GM12878 (cell line): ENCODE data around the gene GTSE1. TPM values are rescaled to one million over a fixed set of nuclear protein-coding genes. Genes with fewer than 3 reads are reported as not detected.

Experiments
- ATAC-seq: fragments of 200-7000 bp; cut with Tn5 transposase; 3 replicates; pipeline ENCODE4 v1.9.1; 2020; ENCODE audit warnings: mild to moderate bottlenecking, moderate library complexity
- BruUV-seq: library from RNA; stranded (reverse); fragments of 400-500 nt; replicated peaks from 2 replicates; lab custom pipeline; 2021; lab: Mats Ljungman, UMichigan
- CTCF ChIA-PET: fragments of 300-600 bp; sonication (Branson Sonifier 250); formaldehyde crosslinking; extraction: SDS; loops from one replicate; lab custom pipeline; 2021; ENCODE audit warnings: inconsistent platforms; lab: Yijun Ruan, JAX
- POLR2A ChIA-PET: fragments of 350-600 bp; formaldehyde crosslinking; extraction: SDS; loops from one replicate; lab custom pipeline; 2021; ENCODE audit warnings: inconsistent platforms; lab: Charles Lee
- RAD21 ChIA-PET: fragments of 300-600 bp; sonication (Branson Sonifier 250); formaldehyde crosslinking; loops from one replicate; lab custom pipeline; 2023; ENCODE audit warnings: antibody characterized with exemption; ENCODE audit not compliant: unreplicated experiment; lab: Charles Lee
- SMC1A ChIA-PET: fragments of 300-600 bp; sonication (Branson Sonifier 250); formaldehyde crosslinking; loops from one replicate; lab custom pipeline; 2023; ENCODE audit not compliant: unreplicated experiment, uncharacterized antibody; lab: Charles Lee
- DNase-seq: peaks from one replicate; pipeline ENCODE4 v3.0.0-alpha.2; 2011; ENCODE audit warnings: low read depth, low spot score
- FAIRE-seq: peaks from 3 replicates; lab custom pipeline; 2011; peaks lifted over from hg19 to GRCh38; lab: Jason Lieb, UNC
- H2AFZ ChIP-seq: 2 replicates; pipeline ENCODE4 v1.6.0; 2011; ENCODE audit warnings: low read depth, low read length, control low read depth; ENCODE audit not compliant: control insufficient read depth
- H3K27ac ChIP-seq: 2 replicates; pipeline ENCODE4 v1.5.1; 2011; ENCODE audit warnings: control low read depth; ENCODE audit not compliant: control insufficient read depth, insufficient read depth
- H3K27me3 ChIP-seq, 2 experiments: replicated peaks in 1 of 2; 2 replicates each; pipeline versions ENCODE4 v1.6.0 to v1.6.1; 2011; ENCODE audit warnings: low read length in 1 of 2; ENCODE audit not compliant: control insufficient read depth in 2 of 2, insufficient read depth in 2 of 2
- H3K36me3 ChIP-seq, 2 experiments: 2 replicates each; pipeline ENCODE4 v1.5.1; 2011; ENCODE audit warnings: low read length in 1 of 2; ENCODE audit not compliant: control insufficient read depth in 2 of 2, insufficient read depth in 2 of 2
- H3K4me1 ChIP-seq: 2 replicates; pipeline ENCODE4 v1.6.1; 2011; ENCODE audit warnings: mild to moderate bottlenecking, low read length, moderate library complexity, mixed read lengths; ENCODE audit not compliant: control insufficient read depth, insufficient read depth
- H3K4me2 ChIP-seq: 2 replicates; pipeline ENCODE4 v1.6.0; 2011; ENCODE audit warnings: control low read depth; ENCODE audit not compliant: control insufficient read depth, insufficient read depth
- H3K4me3 ChIP-seq: fragments of 200-600 bp; sonication (generic); 2 replicates; pipeline ENCODE4 v1.5.1; 2016
- H3K79me2 ChIP-seq: 2 replicates; pipeline ENCODE4 v1.6.0; 2011; ENCODE audit warnings: low read length; ENCODE audit not compliant: control insufficient read depth, insufficient read depth
- H3K9ac ChIP-seq: 2 replicates; pipeline ENCODE4 v1.8.0; 2011; ENCODE audit warnings: low read length, control low read depth, mixed read lengths; ENCODE audit not compliant: control insufficient read depth, insufficient read depth
- H3K9me3 ChIP-seq: replicated peaks from 3 replicates; pipeline ENCODE4 v1.5.1; 2011; ENCODE audit warnings: mild to moderate bottlenecking, low read length; ENCODE audit not compliant: control insufficient read depth, insufficient read depth
- H4K20me1 ChIP-seq: 2 replicates; pipeline ENCODE4 v1.6.0; 2011; ENCODE audit not compliant: control insufficient read depth, insufficient read depth
- BCL11A ChIP-seq: IDR thresholded peaks from 2 replicates; pipeline ENCODE4 v1.6.1; 2011; ENCODE audit warnings: low read depth, low read length
- BMI1 ChIP-seq: fragments of 450-650 bp; IDR thresholded peaks from 2 replicates; pipeline ENCODE4 v1.6.1; 2016; ENCODE audit warnings: mild to moderate bottlenecking, moderate library complexity, borderline replicate concordance
- CBX5 ChIP-seq: sonication (generic); IDR thresholded peaks from 2 replicates; pipeline ENCODE4 v1.6.1; 2016; ENCODE audit warnings: low read depth, moderate library complexity, mild to moderate bottlenecking, inconsistent platforms
- CHD2 ChIP-seq: IDR thresholded peaks from 2 replicates; pipeline ENCODE4 v1.6.1; 2011; ENCODE audit warnings: low read depth, low read length, improper control_type of control experiment, borderline replicate concordance
- CREM ChIP-seq: IDR thresholded peaks from 2 replicates; pipeline ENCODE4 v1.6.1; 2014; ENCODE audit warnings: antibody characterized with exemption, low read depth
- EED ChIP-seq: sonication (generic); IDR thresholded peaks from 2 replicates; pipeline ENCODE4 v1.6.1; 2016; ENCODE audit warnings: antibody characterized with exemption, low read depth
- EGR1 ChIP-seq, 2 experiments: IDR thresholded peaks; 1 replicate in 1 of 2; 2 replicates in 1 of 2; pipeline ENCODE4 v1.6.1; 2011 to 2012; ENCODE audit warnings: low read depth in 2 of 2, low read length in 2 of 2, borderline replicate concordance in 1 of 2, mild to moderate bottlenecking in 1 of 2, moderate library complexity in 1 of 2
- HCFC1 ChIP-seq: fragments of 150-350 bp; IDR thresholded peaks from 2 replicates; pipeline ENCODE4 v1.6.1; 2014; ENCODE audit warnings: low read length
- IRF5 ChIP-seq: fragments of 450-650 bp; IDR thresholded peaks from 2 replicates; pipeline ENCODE4 v1.6.1; 2017; ENCODE audit warnings: borderline replicate concordance
- MXI1 ChIP-seq: fragments of 150-350 bp; IDR thresholded peaks from 2 replicates; pipeline ENCODE4 v1.6.1; 2011; ENCODE audit warnings: low read depth, mild to moderate bottlenecking, inconsistent platforms, low read length, improper control_type of control experiment
- MYB ChIP-seq: fragments of 150-350 bp; IDR thresholded peaks from 2 replicates; pipeline ENCODE4 v1.6.1; 2014; ENCODE audit warnings: mild to moderate bottlenecking, low read depth, low read length, borderline replicate concordance
- ZNF217 ChIP-seq: fragments of 450-650 bp; IDR thresholded peaks from 2 replicates; pipeline ENCODE4 v1.6.1; 2017; ENCODE audit warnings: antibody characterized with exemption, mild to moderate bottlenecking
- WGBS: methylation state at CpG from one replicate; pipeline ENCODE4 v1.1.6; 2016; ENCODE audit warnings: low lambda C conversion rate; ENCODE audit not compliant: insufficient replicate concordance, insufficient coverage; ENCODE audit errors: missing lambda C conversion rate; 5-methylcytosine and 5-hydroxymethylcytosine counted together
- in situ Hi-C: fragments of 300-500 bp; cut with MboI; formaldehyde crosslinking; loops from 9 replicates; pipeline ENCODE4 v1.14.3; 2018; ENCODE audit warnings: mixed read lengths
- intact Hi-C: fragments of 100-400 bp; cut with micrococcal nuclease; formaldehyde crosslinking; loops from one replicate; pipeline ENCODE4 v1.14.2; 2022; ENCODE audit not compliant: unreplicated experiment
- polyA plus RNA-seq, 11 experiments: library from polyadenylated mRNA; depleted of rRNA in 4 of 11; unstranded in 6 of 11; stranded (reverse) in 5 of 11; fragments of >200 nt; fragmentation: Nextera tagmentation in 4 of 11; fragmentation: Illumina TruSeq in 1 of 11; extraction: Ambion mirVana in 4 of 11; extraction: Trizol in 1 of 11; gene quantifications; 1 replicate in 1 of 11; 2 replicates in 10 of 11; pipeline versions ENCODE4 v1.2.1 to v1.2.3, GENCODE V29; 2011 to 2016; ENCODE audit warnings: inconsistent platforms in 2 of 11, missing spikeins in 2 of 11, low read depth in 1 of 11
- total RNA-seq, 4 experiments: library from RNA; depleted of rRNA in 3 of 4; stranded (reverse); fragments of >200 nt in 3 of 4; fragmentation: Illumina TruSeq in 1 of 4; extraction: Trizol in 1 of 4; gene quantifications; 2 replicates each; pipeline versions ENCODE4 v1.2.1 to v1.2.3, GENCODE V29; 2013 to 2021

GTSE1 gene
- total and polyA plus RNA-seq, 10 of the 15 experiments (the other 5 are each of a cell fraction or from before 2014, with no cell fraction given): 6.6 to 46.2 (median 32.3) TPM

DNA sequence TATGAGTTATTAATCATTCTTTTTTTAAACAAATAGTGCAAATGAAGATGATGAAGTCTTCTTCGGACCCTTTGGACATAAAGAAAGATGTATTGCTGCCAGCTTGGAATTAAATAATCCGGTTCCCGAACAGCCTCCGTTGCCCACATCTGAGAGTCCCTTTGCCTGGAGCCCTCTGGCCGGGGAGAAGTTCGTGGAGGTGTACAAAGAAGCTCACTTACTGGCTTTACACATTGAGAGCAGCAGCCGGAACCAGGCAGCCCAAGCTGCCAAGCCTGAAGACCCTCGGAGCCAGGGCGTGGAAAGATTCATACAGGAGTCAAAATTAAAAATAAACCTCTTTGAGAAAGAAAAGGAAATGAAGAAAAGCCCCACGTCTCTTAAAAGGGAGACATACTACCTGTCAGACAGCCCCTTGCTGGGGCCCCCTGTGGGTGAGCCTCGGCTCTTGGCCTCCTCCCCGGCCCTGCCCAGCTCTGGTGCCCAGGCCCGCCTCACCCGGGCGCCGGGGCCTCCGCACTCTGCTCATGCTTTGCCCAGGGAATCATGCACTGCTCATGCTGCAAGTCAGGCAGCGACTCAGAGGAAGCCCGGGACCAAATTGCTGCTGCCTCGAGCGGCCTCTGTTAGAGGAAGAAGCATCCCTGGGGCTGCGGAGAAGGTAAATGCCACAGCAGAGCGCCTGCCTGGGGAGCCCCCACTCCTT is 11.8 kb downstream of the GTSE1 start (continued):
- TF ChIP-seq BCL11A: no peak
- no peak for TF ChIP-seq HCFC1
- TF ChIP-seq EED: no peak
- TF ChIP-seq MXI1: no peak
- no peak for TF ChIP-seq MYB
- TF ChIP-seq EGR1 (IDR thresholded peaks at IDR 0.05; ENCODE audit: borderline replicate concordance in 1 of 2, low read depth in 2 of 2, low read length in 2 of 2): no peak
- no peak for TF ChIP-seq CREM
- TF ChIP-seq CHD2: no peak
- no peak for TF ChIP-seq CBX5
- no peak for TF ChIP-seq BMI1

DNA sequence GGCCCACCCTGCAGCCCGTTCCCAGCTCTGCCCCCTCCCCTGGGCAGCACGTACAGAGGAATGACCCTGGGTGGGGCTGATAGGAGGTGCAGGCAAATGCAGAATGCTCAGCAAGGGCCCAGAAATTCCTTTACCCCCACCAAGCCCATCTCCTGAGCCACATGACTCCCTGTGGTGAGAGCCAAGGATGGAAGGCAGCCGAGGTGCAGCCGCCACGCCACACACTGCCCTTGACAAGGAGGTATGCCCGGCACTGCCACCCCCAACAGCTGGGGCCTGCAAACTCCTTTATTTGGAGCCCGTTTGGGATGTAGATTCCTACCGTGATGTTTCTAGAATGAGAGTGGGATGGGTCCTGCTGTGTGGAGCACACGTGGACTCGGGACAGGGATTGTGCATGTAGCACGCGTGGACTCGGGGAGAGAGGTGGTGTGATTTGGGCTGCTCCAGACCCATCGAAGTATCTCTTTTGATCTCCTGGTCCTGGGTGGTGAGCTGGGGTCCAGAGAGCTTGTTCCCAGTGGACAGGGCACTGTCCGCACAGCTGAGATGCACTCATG is 12.9 kb downstream of the GTSE1 start:
- in situ Hi-C loops: loop anchor here (5.0 kb wide), 2 partner anchors 187 to 297 kb away; no protein-coding TSS in a partner anchor
- RAD21 ChIA-PET: no interaction called here

More for the DNA sequence above, 12.9 kb downstream of the GTSE1 start:
- H3K36me3 ChIP-seq: peaks cover 20 to 23% of the 10 kb centered on the region in 2 experiments
- ChIA-PET CTCF (interaction anchor here (0.7 kb wide), 1 partner anchor 27 kb away, joined by 3 read pairs; no protein-coding TSS in a partner anchor), POLR2A (no interaction called here), SMC1A (no interaction called here)
- FAIRE-seq (no peak), ATAC-seq (no peak), DNase-seq (no peak)
- H3K4me1 ChIP-seq: no peaks in the 10 kb centered on the region
- no peaks in the 10 kb centered on the region for H3K9me3 ChIP-seq
- no peaks in the 10 kb centered on the region for H4K20me1 ChIP-seq
- H2AFZ ChIP-seq: no peak overlapping the region
- intact Hi-C loops: loop anchor here (10.0 kb wide), 1 partner anchor 315 kb away; no protein-coding TSS in a partner anchor
- no peaks in the 10 kb centered on the region for H3K27me3 ChIP-seq
- no peak overlapping the region for H3K4me3 ChIP-seq
- no peak overlapping the region for H3K27ac ChIP-seq
- peaks cover 4% of the 10 kb centered on the region for H3K79me2 ChIP-seq
- TF ChIP-seq ZNF217 (no peak), IRF5 (no peak)
- 98% methylated on average over 15 of the region's 15 CpGs for WGBS
- BruUV-seq: no TSS peak
- no peak overlapping the region for H3K4me2 ChIP-seq
- H3K9ac ChIP-seq: no peak overlapping the region
